Endothelial cell (in vitro differentiated cells): ENCODE results near the gene POC1A. TPM values are rescaled to one million over a fixed set of nuclear protein-coding genes. Genes with fewer than 3 reads are reported as not detected.

Source experiments
- DNase-seq: peaks from one replicate; pipeline ENCODE4 v3.0.0; 2021; ENCODE audit warnings: low spot score
- H3K27ac Mint-ChIP-seq: one replicate; pipeline ENCODE4 v1.8.0; 2021; ENCODE audit warnings: mixed read lengths, inconsistent platforms; ENCODE audit not compliant: unreplicated experiment
- H3K27me3 Mint-ChIP-seq: one replicate; pipeline ENCODE4 v1.8.0; 2021; ENCODE audit warnings: mild to moderate bottlenecking, moderate library complexity, mixed read lengths, inconsistent platforms; ENCODE audit not compliant: unreplicated experiment
- H3K36me3 Mint-ChIP-seq: one replicate; pipeline ENCODE4 v1.8.0; 2021; ENCODE audit warnings: mild to moderate bottlenecking, low read depth, mixed read lengths, inconsistent platforms; ENCODE audit not compliant: unreplicated experiment
- H3K4me1 Mint-ChIP-seq: one replicate; pipeline ENCODE4 v1.8.0; 2021; ENCODE audit warnings: mild to moderate bottlenecking, mixed read lengths, inconsistent platforms; ENCODE audit not compliant: unreplicated experiment
- H3K4me3 Mint-ChIP-seq: one replicate; pipeline ENCODE4 v1.8.0; 2021; ENCODE audit warnings: mild to moderate bottlenecking, mixed read lengths, inconsistent platforms; ENCODE audit not compliant: unreplicated experiment
- H3K9me3 Mint-ChIP-seq: one replicate; pipeline ENCODE4 v1.8.0; 2021; ENCODE audit warnings: mixed read lengths, inconsistent platforms; ENCODE audit not compliant: unreplicated experiment
- CTCF ChIP-seq: fragments of 200-600 bp; sonication (generic); IDR thresholded peaks from one replicate; pipeline ENCODE4 v1.5.0; 2021; ENCODE audit warnings: antibody characterized with exemption; ENCODE audit not compliant: unreplicated experiment
- total RNA-seq: library from RNA; stranded (reverse); fragmentation: NEBNext Ultra II Directional; extraction: Animal tissue kit (Norgen Biotek cat#: 25700); gene quantifications from one replicate; pipeline ENCODE4 v1.2.1, GENCODE V29; 2021; ENCODE audit not compliant: unreplicated experiment

POC1A gene
- total RNA-seq, 1 donor from 2014 or later = 7.5 TPM

GRCh38 chr3:52140000-52140399 lies 14.2 kb downstream of the POC1A start:
- no peak overlapping the region for H3K27ac Mint-ChIP-seq
- no peak for DNase-seq
- TF ChIP-seq CTCF = no peak
- peaks cover 5% of the 10 kb centered on the region for H3K36me3 Mint-ChIP-seq
- H3K4me1 Mint-ChIP-seq = peaks cover 31% of the 10 kb centered on the region
- no peaks in the 10 kb centered on the region for H3K9me3 Mint-ChIP-seq
- H3K4me3 Mint-ChIP-seq = no peak overlapping the region
- H3K27me3 Mint-ChIP-seq = peaks cover 14% of the 10 kb centered on the region

GRCh38 chr3:52137311-52137710 lies 16.9 kb downstream of the POC1A start:
- peaks cover 9% of the 10 kb centered on the region for H3K36me3 Mint-ChIP-seq
- peak overlapping the region; percentile 24 for H3K27ac Mint-ChIP-seq
- peaks cover 6% of the 10 kb centered on the region for H3K27me3 Mint-ChIP-seq
- H3K4me1 Mint-ChIP-seq = peaks cover 31% of the 10 kb centered on the region
- no peak overlapping the region for H3K4me3 Mint-ChIP-seq
- DNase-seq = no peak
- no peak for TF ChIP-seq CTCF
- no peaks in the 10 kb centered on the region for H3K9me3 Mint-ChIP-seq

GRCh38 chr3:52136513-52136912 lies 17.7 kb downstream of the POC1A start:
- peaks cover 7% of the 10 kb centered on the region for H3K27me3 Mint-ChIP-seq
- H3K27ac Mint-ChIP-seq = no peak overlapping the region
- DNase-seq = no peak
- peaks cover 9% of the 10 kb centered on the region for H3K36me3 Mint-ChIP-seq
- no peak for TF ChIP-seq CTCF
- H3K4me1 Mint-ChIP-seq = peaks cover 31% of the 10 kb centered on the region
- H3K9me3 Mint-ChIP-seq = no peaks in the 10 kb centered on the region
- peak overlapping the region; percentile 4 for H3K4me3 Mint-ChIP-seq

GRCh38 chr3:52135332-52135731 lies 18.9 kb downstream of the POC1A start:
- no peak for DNase-seq
- H3K27me3 Mint-ChIP-seq = peaks cover 6% of the 10 kb centered on the region
- TF ChIP-seq CTCF = no peak
- peaks cover 31% of the 10 kb centered on the region for H3K4me1 Mint-ChIP-seq
- no peak overlapping the region for H3K27ac Mint-ChIP-seq
- H3K36me3 Mint-ChIP-seq = peaks cover 5% of the 10 kb centered on the region
- H3K4me3 Mint-ChIP-seq = no peak overlapping the region
- H3K9me3 Mint-ChIP-seq = no peaks in the 10 kb centered on the region

- Mint-ChIP-seq H3K36me3 (peaks cover 9% of the 10 kb centered on the region), H3K4me3 (no peak overlapping the region), H3K9me3 (no peaks in the 10 kb centered on the region), H3K27me3 (peaks cover 6% of the 10 kb centered on the region), H3K27ac (no peak overlapping the region), H3K4me1 (peaks cover 31% of the 10 kb centered on the region)
- no peak for DNase-seq
- no peak for TF ChIP-seq CTCF
These were observed 19.5 kb downstream of the POC1A start for GRCh38 chr3:52134761-52135160.
